ENCODE data around the gene PRRT4.

PRRT4 gene

GRCh38 chr7:128361411-128362379 lies at the start of gene PRRT4 (continued):
- TF ChIP-seq HIC1 (tag by site-specific recombination; IDR thresholded peaks at IDR 0.05), result peak; percentile 91
- TF ChIP-seq, protein P1, sequence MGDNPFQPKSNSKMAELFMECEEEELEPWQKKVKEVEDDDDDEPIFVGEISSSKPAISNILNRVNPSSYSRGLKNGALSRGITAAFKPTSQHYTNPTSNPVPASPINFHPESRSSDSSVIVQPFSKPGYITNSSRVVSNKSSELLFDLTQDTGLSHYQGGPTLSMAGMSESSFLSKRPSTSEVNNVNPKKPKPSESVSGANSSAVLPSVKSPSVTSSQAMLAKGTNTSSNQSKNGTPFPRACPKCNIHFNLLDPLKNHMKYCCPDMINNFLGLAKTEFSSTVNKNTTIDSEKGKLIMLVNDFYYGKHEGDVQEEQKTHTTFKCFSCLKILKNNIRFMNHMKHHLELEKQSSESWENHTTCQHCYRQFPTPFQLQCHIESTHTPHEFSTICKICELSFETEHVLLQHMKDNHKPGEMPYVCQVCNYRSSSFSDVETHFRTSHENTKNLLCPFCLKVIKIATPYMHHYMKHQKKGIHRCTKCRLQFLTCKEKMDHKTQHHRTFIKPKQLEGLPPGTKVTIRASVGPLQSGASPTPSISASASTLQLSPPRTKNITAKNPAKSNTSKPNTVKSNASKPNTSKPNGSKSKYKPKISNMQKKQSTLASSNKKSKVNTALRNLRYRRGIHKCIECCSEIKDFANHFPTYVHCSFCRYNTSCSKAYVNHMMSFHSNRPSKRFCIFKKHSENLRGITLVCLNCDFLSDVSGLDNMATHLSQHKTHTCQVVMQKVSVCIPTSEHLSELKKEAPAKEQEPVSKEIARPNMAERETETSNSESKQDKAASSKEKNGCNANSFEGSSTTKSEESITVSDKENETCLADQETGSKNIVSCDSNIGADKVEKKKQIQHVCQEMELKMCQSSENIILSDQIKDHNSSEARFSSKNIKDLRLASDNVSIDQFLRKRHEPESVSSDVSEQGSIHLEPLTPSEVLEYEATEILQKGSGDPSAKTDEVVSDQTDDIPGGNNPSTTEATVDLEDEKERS (tag by site-specific recombination; IDR thresholded peaks at IDR 0.05), result no peak
- no peak for TF ChIP-seq KLF16 (tag by site-specific recombination; IDR thresholded peaks at IDR 0.05)
- peak; percentile 58; the same call in 1 of the 2 replicates for TF ChIP-seq ZEB2 (tag by site-specific recombination; IDR thresholded peaks at IDR 0.05)
- 0 out of 2 replicates have a peak, but pooled peaks have one; percentile 29 for TF ChIP-seq PBX3 (CRISPR knock-in tag; IDR thresholded peaks at IDR 0.05)
- peak; percentile 70 for TF ChIP-seq GLIS1 (tag by site-specific recombination; IDR thresholded peaks at IDR 0.05)
- peak; percentile 78; the same call in 1 of the 2 replicates for TF ChIP-seq ZNF561 (tag by site-specific recombination; IDR thresholded peaks at IDR 0.05; ENCODE audit: borderline replicate concordance)
- TF ChIP-seq ZSCAN4 (tag by site-specific recombination; IDR thresholded peaks at IDR 0.05), result peak; percentile 97
- TF ChIP-seq ZNF114 (tag by site-specific recombination; IDR thresholded peaks at IDR 0.05), result no peak
- TF ChIP-seq, protein P2, sequence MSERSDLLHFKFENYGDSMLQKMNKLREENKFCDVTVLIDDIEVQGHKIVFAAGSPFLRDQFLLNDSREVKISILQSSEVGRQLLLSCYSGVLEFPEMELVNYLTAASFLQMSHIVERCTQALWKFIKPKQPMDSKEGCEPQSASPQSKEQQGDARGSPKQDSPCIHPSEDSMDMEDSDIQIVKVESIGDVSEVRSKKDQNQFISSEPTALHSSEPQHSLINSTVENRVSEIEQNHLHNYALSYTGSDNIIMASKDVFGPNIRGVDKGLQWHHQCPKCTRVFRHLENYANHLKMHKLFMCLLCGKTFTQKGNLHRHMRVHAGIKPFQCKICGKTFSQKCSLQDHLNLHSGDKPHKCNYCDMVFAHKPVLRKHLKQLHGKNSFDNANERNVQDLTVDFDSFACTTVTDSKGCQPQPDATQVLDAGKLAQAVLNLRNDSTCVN (tag by site-specific recombination; optimal IDR thresholded peaks at IDR 0.05), result peak; percentile 94
- TF ChIP-seq KLF8 (tag by site-specific recombination; IDR thresholded peaks at IDR 0.05), result peak; percentile 54; the same call in 1 of the 2 replicates
- TF ChIP-seq SCRT1 (tag by site-specific recombination; IDR thresholded peaks at IDR 0.05; ENCODE audit: borderline replicate concordance), result peak; percentile 41; the same call in 1 of the 2 replicates
- peak; percentile 56; the same call in 1 of the 2 replicates for TF ChIP-seq ZBTB8A (tag by site-specific recombination; IDR thresholded peaks at IDR 0.05)
- peak; percentile 41; the same call in 1 of the 2 replicates for TF ChIP-seq PATZ1 (tag by site-specific recombination; IDR thresholded peaks at IDR 0.05)
- TF ChIP-seq, protein P3, sequence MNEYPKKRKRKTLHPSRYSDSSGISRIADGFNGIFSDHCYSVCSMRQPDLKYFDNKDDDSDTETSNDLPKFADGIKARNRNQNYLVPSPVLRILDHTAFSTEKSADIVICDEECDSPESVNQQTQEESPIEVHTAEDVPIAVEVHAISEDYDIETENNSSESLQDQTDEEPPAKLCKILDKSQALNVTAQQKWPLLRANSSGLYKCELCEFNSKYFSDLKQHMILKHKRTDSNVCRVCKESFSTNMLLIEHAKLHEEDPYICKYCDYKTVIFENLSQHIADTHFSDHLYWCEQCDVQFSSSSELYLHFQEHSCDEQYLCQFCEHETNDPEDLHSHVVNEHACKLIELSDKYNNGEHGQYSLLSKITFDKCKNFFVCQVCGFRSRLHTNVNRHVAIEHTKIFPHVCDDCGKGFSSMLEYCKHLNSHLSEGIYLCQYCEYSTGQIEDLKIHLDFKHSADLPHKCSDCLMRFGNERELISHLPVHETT (tag by site-specific recombination; IDR thresholded peaks at IDR 0.05), result 0 out of 2 replicates have a peak, but pooled peaks have one; percentile 31
- TF ChIP-seq FEZF1 (tag by site-specific recombination; IDR thresholded peaks at IDR 0.05), result peak; percentile 87
- TF ChIP-seq, protein P4, sequence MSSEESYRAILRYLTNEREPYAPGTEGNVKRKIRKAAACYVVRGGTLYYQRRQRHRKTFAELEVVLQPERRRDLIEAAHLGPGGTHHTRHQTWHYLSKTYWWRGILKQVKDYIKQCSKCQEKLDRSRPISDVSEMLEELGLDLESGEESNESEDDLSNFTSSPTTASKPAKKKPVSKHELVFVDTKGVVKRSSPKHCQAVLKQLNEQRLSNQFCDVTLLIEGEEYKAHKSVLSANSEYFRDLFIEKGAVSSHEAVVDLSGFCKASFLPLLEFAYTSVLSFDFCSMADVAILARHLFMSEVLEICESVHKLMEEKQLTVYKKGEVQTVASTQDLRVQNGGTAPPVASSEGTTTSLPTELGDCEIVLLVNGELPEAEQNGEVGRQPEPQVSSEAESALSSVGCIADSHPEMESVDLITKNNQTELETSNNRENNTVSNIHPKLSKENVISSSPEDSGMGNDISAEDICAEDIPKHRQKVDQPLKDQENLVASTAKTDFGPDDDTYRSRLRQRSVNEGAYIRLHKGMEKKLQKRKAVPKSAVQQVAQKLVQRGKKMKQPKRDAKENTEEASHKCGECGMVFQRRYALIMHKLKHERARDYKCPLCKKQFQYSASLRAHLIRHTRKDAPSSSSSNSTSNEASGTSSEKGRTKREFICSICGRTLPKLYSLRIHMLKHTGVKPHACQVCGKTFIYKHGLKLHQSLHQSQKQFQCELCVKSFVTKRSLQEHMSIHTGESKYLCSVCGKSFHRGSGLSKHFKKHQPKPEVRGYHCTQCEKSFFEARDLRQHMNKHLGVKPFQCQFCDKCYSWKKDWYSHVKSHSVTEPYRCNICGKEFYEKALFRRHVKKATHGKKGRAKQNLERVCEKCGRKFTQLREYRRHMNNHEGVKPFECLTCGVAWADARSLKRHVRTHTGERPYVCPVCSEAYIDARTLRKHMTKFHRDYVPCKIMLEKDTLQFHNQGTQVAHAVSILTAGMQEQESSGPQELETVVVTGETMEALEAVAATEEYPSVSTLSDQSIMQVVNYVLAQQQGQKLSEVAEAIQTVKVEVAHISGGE (tag by site-specific recombination; conservative IDR thresholded peaks at IDR 0.05; ENCODE audit: low read depth), result no peak
- no peak for TF ChIP-seq ZNF645 (tag by site-specific recombination; IDR thresholded peaks at IDR 0.05)
